Suppressor macrophage (primary cell): Measurements from ENCODE around the gene DTWD2.
"Not testable (repeated sequence)": the region's sequence is repeated elsewhere in the genome, so short reads cannot be mapped to it uniquely, and the experiment has no call there.

Experiments used
- DNase-seq, 4 experiments: peaks; one replicate each; pipeline ENCODE4 v3.0.0-alpha.2; 2020 to 2022
- total RNA-seq, 17 experiments: gene quantifications; one replicate each; lab custom pipeline; 2026; ENCODE audit warnings: mixed read lengths in 6 of 17, inconsistent platforms in 3 of 17; lab: John Stamatoyannopoulos, UW

Gene DTWD2
- total RNA-seq, result 4.3 to 38.7 (median 22.5) reads per million in 17 experiments

GRCh38 chr5:118987988-118988865, at the start of gene DTWD2:
Gene DTWD2 (minus strand): TSS chr5:118988547. CDS start chr5:118988511, 36 bp downstream.
- DNase-seq, result peak; percentile 95 to 99 (median 98)

- DNase-seq, result no peak
Observed at GRCh38 chr5:119037496-119038215, 49.3 kb upstream of the DTWD2 start.

GRCh38 chr5:119036101-119036762, 47.9 kb upstream of the DTWD2 start:
- DNase-seq, result peak in 3 of 4 experiments; percentile 31 to 75 (median 64)

- peak in 2 of 4 experiments; percentile 22 to 32 for DNase-seq
Observed at GRCh38 chr5:119033135-119033534, 44.8 kb upstream of the DTWD2 start.

- peak; percentile 77 to 92 (median 84) for DNase-seq
Observed at GRCh38 chr5:119032656-119033055, 44.3 kb upstream of the DTWD2 start.

- peak; percentile 75 to 91 (median 86) for DNase-seq
Observed at GRCh38 chr5:119031905-119032304, 43.6 kb upstream of the DTWD2 start.

- no peak for DNase-seq
Observed at GRCh38 chr5:119031011-119031886, 42.9 kb upstream of the DTWD2 start.

GRCh38 chr5:119028575-119028974, 40.2 kb upstream of the DTWD2 start:
- no peak for DNase-seq

- no peak for DNase-seq
Observed at GRCh38 chr5:119022773-119023172, 34.4 kb upstream of the DTWD2 start.

GRCh38 chr5:119022017-119022745, 33.8 kb upstream of the DTWD2 start:
- peak; percentile 27 to 74 (median 50) for DNase-seq

- no peak for DNase-seq
Observed at GRCh38 chr5:119021149-119021732, 32.9 kb upstream of the DTWD2 start.

- peak; percentile 56 to 84 (median 78) for DNase-seq
Observed at GRCh38 chr5:119019949-119020348, 31.6 kb upstream of the DTWD2 start.

GRCh38 chr5:119019501-119019900, 31.2 kb upstream of the DTWD2 start:
- peak in 3 of 4 experiments; percentile 28 to 80 (median 79) for DNase-seq

- no peak for DNase-seq
Observed at GRCh38 chr5:119017994-119018393, 29.6 kb upstream of the DTWD2 start.

- peak; percentile 58 to 72 (median 70) for DNase-seq
Observed at GRCh38 chr5:119016125-119016774, 27.9 kb upstream of the DTWD2 start.

- no peak for DNase-seq
Observed at GRCh38 chr5:119011186-119011585, 22.8 kb upstream of the DTWD2 start.

- no peak for DNase-seq
Observed at GRCh38 chr5:119010206-119010605, 21.9 kb upstream of the DTWD2 start.

GRCh38 chr5:119009131-119009530, 20.8 kb upstream of the DTWD2 start:
- DNase-seq, result no peak

- no peak for DNase-seq
Observed at GRCh38 chr5:118999696-119000095, 11.3 kb upstream of the DTWD2 start.

- DNase-seq, result not testable (repeated sequence)
Observed at GRCh38 chr5:118998861-118999260, 10.5 kb upstream of the DTWD2 start.
